Activated effector memory CD4-positive, alpha-beta T cell treated with anti-CD3 and anti-CD28 coated beads, Interleukin-2, amount 50 U/mL, for 16 hours (primary cell): ENCODE results near the gene SLFNL1.

Experiments
- DNase-seq: peaks from one replicate; pipeline ENCODE4 v3.0.0-alpha.2; 2020

SLFNL1 gene

DNA sequence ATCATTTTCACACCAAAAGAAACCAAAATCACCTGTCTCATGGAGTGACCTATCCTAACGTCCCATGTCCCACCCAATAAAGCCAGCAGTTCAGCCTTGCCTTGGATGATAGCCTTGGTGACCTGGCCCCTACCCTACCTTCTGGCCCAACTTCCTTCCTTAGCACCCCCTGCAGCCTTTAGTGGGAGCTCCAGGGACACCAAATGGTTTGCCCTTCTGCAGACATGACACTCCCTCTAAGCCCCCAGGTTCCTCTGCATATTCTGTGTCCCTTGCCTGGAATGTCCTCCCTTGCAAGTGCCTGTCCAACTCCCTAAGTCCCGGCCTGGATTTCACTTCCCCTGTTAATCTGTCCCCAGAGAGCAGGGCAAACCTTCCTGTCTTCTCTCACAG, 2.2 kb downstream of the SLFNL1 start:
- DNase-seq, result no peak

DNA sequence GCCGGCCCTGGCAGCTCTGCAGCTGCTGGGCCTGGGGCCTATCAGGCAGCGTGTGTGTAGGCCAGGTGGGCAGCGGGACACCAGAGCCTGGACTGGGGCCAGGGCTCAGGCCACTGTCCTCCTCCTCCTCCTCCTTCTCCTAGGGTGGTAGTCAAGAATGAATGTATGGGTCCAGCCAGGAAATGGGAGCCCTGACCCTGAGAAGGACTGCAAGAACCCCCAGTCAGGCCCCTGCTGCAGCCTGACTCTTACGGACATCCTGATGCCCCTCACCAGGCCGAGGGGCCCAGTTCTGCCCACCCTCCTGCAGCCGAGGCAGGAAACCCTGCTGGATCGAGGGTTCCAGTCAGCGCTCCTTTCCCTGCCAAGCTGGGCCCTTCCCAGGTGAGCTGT, 3.5 kb downstream of the SLFNL1 start:
- DNase-seq, result no peak

DNA sequence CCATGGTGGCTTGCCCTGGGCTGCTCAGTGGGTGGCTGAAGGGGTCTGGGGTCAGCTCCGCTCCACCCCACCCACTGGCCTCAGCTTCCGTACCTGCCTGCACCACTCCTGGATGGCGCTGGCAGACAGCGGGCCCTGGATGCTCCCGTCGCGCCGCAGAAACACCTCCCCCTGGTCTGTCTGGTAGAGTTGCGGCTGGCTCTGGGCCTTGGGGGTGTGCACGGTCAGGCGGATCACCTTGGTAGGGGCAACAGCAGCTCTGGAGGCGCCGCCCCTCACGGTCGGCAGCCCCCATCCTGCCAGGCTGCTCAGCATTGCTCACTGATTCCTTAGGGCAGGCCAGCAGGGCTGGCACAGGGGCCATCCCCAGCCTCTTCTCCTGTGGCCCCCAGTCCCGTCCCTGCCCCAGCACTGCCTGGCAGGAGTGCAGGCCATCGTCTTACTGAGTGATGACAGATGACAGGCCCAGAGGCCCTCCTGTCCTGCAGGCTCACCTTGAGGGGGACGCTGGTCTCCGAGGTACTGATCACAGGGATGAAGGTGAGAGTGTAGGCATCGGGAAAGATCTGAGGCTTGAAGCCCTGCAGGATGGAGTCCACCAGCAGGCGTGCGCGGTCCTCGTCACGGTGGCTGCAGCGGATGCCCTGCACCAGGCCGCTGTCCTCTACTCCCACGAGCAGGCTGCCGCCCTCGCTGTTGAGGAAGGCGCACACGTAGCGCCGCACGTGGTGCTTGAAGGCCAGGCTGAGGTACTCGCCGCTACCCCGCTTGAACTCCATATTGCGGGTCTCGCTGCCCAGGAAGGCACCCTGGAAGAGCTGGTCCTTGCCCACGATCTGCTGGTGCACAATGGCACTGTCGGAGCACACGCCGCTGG, 4.1 kb downstream of the SLFNL1 start:
- DNase-seq, result no peak

DNA sequence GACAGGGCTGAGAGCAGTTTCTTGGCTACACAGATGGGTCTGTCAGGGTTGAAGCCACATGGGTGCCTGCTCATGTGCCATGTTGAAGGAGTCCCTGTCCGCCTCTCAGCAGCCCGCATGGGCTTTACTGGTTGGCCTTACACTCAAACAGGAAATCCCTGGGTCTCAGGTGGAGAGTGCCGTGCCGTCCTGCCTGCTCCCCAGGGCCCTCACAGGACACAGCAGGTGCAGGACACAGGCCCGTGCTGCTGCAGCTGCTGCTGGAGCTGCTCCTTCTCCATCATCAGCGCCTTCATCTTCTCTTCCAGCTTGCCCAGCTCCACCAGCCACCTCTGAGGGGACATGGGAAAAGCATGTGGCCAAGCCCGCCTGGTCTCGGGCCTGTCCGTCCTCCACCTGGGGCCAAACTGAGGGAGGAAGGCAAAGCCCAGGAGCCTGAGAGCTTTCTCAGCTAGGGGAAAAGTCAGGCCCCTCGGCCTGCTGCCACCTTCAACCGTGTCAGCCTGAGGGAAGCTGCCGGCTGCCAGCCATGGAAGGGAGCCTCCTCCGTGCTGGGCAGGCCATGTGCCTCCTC, 5.5 kb downstream of the SLFNL1 start:
- no peak for DNase-seq

DNA sequence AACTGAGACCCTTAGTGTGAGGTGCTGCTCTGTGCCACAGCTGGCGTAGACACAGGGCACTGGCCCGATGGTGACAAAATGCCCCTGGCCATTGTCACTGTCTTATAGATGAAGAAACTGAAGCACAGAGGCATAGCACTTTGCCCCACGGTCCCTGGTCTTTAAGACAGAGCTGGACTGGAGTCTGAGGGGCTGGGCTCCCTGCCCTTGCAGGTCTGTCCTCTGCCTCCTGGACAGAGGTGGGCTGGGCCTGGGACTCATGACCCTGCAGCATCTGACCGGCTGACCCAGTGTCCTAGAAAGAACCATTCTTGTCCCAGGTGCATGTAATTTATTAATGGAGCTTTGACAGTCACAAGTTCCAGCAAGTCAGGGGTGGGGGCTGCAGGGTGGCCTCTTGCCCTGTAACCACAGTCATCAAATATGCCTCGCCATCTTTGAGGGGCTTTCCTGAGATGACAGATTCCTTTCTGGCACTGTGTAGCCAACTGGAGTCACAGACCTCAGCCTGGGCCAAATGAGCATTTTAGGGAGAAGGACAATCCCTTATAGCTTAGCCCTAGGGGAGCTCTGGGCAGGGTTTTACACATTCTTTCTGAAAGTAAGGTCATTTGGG, 6.1 kb downstream of the SLFNL1 start:
- DNase-seq, result no peak

DNA sequence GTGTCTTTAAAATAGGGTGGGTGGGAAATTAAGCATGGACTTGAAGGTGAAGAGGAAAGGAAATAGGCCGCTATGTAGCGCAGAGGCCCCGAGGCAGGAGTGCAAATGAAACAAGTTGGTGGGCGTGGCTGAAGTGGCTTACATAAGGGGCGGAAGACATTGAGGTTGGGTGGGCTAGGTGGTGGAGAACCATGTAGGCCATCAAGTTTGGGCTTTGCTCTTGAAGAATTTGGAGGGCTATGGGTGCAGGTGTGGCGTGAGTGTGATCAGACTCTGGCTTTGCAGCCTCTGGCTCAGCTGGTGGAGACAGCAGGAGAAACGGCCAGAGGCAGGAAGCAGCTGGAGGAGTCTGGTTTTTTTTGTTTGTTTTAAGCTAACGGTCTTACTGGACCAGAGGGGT, 6.7 kb downstream of the SLFNL1 start:
- DNase-seq, result no peak

DNA sequence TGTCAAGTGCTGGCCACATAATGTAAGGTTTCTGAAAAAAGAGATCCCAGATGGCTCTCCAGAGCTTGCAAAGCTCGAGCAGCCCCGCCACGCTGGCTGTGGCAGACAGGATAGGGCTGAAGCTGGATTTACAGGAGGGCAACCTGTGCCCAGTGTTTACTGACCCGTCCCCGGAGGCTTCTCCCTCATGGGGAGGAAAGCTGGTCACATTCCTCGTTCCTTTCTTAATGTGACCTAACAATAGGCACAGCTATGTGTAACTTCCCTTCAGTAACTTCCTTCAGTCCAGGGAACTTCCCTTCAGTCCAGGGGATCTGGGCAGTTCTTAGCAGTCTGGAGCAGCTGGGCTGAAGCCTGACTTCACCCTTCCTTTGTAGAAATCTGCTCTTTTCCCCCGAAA, 7.7 kb downstream of the SLFNL1 start:
- no peak for DNase-seq

DNA sequence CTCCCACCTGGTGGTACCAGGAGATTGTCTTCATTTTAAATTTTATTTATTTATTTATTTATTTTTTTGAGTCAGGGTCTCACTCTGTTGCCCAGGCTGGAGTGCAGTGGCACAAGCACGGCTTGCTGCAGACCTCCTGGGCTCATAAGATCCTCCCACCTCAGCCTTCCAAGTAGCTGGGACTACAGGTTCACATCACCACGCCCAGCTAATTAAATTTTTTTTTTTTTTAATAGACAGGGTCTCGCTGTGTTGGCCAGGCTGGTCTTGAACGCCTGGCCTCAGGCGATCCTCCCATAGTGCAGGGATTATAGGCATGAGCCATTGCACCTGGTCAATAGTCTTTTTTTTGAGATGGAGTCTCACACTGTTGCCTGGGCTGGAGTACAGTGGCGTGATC, 8.5 kb downstream of the SLFNL1 start:
- DNase-seq, result no peak

DNA sequence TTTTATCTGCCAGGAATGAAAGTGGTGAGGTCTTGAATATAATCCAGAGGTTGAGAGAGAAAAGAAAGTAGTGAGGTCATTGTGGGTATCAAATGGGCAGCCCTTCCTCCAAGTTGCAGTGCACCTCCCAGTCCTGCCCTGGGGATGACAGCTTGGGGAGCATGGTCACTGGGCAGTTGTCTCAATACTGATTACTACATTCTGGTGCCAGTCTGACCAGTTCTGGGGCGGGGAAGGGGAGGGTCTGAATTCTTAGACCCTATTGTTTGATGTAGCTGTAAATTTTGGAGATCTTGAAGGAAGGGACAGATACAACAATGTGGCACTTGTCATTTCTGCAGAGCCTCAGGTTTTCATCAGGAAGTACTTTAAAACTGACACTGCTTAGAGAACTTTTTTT, 11.2 kb downstream of the SLFNL1 start:
- no peak for DNase-seq

DNA sequence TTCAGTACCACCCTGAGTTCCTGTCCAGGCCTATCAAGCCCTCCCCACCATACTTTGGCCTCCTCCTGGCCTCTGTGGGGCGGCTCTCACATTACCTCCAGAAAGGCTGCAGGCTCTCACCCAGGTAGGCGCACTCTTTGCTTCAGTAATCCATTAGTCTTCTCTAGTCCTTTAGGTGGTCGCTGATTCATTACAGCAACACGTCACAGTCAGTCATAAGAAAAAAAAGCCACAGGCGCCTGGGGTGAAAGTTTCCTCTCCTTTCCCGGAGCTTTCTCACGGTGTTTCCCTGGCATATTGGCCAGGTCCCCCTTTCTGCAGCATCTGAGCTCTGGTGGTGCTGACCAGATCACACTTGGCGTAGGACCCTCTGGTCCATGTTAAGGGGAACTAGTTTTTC, 12.1 kb downstream of the SLFNL1 start:
- DNase-seq, result no peak

DNA sequence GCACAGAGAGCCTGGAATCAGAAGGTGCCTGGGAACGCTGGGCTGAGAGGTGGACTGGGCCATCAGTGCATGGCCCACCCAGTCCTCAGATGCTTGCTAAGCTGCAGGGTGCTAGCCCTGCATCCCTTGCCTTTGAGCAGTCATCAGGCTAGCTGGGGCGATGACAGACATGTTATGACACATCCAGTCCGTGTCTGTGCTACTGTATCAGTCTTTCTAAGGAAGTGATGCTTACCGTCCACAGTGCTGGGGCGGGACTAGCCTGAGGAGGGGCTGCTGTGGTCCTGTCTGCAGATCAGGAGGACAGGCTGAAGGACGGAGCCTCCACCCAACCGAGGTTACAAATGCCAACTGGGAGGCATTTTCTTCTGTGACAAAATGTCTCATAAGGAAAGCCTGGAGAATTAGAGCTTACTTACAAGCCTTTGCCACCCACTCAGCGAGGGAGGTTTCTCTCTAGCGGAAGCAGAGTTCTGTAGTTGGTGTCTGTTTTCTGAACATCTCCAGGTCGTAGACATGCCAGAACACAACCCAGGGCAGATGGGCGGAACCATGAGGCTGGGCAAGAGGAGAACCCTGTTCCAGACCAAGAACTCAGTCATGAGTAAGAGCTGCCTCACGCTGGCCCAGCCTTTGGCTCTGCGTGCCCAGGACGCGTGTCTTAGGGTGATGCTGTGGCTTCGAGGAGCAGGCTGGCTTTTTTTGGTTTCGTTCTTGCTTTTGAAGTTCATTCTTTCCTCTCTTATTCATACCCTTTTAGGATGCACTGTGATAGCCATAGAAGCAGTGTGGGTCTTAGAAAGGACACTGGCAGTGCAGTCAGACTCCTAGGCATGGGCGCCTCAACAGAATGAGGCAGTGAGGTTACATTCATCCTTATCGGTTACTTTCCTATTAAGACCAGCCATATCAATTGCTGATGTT, 14.3 kb downstream of the SLFNL1 start:
- no peak for DNase-seq

DNA sequence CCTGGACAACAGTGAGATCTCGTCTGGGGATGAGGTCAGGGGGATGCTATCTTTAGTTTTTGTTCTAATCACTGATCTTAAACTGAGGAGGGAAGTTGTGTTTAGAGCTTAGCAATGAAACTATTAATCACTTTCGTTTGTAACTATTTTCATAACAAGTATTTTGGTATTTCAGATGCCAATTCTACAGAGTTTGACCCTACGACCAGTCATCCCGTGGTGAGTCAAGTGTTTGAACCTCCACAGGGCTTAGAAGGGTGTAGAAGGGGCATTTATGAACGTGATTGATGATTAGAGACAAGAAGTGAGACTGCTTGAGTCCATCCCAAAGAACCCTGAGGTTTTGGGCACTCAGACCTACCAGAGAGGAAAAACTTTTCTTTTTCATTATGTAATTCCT, 15.6 kb downstream of the SLFNL1 start:
- no peak for DNase-seq

DNA sequence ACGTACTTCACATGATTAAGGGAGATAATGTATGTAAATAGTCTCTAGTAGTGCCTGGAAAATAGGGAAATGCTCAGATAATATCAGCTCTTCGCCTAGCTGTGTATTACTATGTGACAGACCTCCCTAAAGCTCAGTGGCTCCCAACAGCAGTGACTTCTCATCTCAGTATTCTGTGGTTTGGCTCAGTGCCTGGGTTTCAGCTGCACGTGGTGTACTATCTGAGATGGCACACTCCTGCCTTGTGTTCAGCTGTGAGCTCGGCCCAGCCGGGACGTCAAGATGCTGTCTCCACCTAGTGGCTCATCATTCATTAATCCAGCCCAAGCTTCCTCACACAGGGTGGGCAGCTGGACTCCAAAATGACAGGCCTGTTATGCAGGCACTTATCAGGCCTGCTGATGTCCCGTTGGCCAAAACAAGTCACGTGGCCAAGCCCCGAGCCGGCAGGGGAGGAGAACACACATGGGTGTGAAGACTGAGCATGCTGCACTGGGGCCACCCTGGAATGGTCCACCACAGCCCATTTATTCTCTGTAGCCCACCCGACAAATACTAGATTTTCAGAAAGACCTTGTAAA, 17.8 kb downstream of the SLFNL1 start:
- DNase-seq, result peak; percentile 92

DNA sequence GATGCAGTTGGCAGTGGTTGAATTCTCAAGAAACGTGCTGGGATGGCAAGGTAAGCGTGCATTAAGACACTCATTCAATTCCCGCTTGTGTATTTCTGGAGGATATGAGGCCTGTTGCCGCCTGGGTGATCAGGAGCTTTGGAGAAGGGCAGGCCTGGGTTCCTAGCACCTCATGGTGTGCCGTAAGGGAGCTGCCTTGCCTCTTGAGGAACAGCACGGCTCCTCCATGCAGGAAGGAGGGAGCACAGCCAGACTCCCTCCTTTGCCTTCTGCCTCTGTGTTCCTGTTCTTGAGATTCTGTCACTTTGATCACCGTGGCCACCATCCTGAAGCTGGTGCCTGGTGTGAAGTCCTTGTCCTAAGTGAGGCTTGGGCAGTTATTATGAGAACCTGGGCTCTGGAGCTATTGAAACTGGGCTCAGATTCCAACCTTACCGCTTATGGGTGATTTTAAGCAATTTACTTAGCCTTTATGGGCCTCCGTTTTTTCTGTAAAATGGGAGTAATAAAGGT, 18.3 kb downstream of the SLFNL1 start:
- no peak for DNase-seq

DNA sequence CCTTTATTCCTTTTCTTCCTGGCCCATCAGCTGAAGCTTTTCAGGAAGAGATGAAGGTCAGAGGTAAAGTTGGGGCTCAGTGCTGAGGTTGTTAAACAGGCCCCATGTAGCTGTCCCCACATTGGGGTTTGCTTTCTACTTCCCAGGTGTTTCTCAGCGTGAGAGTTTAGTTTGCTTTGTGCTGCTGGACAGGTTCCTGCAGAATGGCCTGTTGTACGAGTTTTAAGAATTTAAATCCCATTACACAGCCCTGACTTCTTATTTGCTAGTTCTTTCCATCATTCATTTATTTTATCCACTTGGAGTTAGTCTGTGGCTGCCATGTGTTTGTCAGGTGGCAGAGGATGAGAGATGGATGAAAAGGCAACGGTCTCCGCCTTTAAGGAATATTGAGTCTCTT, 22.9 kb downstream of the SLFNL1 start:
- no peak for DNase-seq

DNA sequence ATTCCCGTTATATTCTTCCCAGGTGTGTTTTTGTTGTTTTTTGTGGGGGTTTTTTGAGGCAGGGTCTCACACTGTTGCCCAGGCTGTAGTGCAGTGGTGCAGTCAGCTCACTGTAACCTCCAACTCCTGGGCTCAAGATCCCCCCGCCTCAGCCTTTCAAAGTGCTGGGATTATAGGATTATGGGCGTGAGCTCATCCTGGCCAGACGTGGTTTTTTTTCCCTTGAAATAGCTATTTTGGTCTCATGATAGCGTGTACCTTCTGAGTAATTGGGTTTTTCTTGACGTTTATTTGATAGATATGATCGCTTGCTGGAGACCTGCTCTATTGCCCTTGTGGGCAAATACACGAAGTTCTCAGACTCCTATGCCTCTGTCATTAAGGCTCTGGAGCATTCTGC, 24.4 kb downstream of the SLFNL1 start:
- no peak for DNase-seq

DNA sequence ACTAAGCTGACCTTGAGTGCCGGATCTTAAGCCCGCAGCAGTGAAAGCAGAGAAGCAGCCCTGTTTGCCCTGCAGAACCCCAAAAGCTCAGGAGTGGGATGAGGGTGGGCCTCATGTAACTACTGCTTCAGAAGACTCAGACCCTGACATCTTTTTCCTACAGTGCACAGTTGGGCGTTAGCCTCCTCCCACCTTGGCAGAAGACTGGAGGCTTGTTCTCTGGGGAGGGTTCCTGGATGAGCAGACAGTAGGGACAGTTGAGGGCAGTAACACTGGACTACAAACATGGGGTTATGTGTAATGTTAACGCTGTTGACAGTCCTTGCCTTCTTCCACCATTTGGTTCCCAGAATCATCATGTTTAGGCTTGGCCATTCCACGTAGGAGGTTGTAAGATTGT, 32.5 kb downstream of the SLFNL1 start:
- DNase-seq, result no peak

DNA sequence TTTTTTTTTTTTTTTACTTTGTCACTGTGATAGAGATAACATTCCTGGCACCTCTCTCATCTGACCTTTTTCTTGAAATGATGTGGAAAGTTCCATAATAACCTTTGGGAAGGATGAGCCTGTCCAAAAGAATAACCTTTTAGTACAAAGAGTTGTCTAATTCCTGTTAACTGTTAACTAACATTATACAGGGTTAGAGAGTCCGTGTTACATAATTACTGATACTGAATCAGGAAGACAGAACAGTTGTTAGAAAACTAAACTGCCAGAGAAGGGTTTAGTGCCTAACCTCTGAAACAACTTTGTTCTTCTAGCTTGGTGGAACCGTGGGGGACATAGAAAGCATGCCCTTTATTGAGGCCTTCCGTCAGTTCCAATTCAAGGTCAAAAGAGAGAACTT, 33.2 kb downstream of the SLFNL1 start:
- no peak for DNase-seq

DNA sequence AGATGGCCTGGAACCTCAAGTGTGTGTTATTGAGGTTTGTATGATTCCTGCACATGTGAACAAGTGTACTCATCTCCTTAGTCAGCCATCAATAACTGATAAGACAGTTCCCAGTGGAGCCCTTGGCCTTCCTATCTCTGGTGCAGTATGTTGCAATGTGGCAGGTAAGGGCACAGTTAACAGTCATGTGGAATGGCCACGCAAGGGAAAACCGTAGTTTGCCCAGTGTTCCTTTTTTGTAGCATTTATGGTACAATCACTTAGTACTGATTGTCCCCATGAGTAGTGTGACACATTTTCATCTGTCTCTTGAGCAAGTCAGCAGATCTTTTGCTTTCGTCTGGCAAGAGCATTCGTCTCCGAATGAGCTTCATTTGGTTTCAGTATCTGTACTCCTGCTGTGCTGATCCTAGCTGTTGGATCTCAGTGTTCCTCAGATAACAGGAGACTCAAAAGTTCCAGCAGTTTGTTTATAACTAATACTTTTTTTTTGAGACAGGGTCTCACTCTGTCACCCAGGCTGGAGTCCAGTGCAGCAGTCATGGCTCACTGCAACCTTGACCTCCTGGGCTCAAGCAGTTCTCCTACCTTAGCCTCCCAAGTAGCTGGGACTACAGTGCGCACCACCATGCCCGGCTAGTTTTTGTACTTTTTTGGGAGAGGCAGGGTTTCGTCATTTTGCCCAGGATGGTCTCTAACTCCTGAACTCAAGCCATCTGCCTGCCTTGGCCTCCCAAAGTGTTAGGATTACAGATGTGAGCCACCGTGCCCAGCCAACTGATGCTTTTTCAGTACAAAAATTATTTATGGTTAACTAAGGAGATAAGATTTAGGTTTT, 33.9 kb downstream of the SLFNL1 start:
- DNase-seq, result no peak

DNA sequence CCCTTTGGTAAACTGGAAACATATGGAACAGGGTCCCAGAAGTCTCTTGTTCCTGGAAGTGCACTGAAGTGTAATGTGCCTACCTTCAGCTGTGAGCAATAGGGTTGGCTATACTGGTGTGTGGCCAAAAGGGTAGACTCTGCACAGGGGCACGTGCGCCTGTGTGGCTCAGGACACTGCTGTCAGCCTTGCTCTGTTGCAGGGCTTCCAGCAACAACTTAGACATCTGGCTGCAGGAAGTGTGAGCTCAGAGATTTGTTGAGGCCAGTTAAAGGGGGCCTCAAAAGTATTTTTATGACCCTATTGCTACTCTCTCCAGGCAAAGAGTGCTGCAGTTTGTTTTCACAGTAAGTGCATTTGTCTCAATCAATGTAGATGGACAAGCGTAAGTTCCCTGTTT, 34.6 kb downstream of the SLFNL1 start:
- no peak for DNase-seq

DNA sequence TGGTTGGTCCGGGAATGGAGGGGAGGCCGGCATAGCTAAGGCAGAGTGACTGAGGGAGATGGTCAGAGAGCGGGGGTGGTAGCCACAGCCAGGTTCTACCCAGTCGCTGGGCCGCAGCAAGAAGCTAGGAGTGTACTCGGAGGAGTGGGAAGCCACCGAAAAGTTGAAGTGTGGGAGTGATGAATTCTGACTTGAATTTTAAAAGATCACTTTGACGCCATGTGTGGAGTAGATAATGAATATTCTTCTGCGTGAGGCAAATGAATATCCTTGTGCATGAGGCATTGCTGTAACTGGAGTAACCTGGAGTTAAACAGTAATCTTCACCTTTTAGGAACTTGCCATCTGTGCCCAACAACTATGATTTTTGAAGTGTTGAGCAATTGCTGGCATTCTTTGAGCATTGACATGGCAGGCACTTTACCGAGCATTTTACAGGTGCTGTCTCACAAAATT, 35.2 kb downstream of the SLFNL1 start:
- DNase-seq, result no peak

DNA sequence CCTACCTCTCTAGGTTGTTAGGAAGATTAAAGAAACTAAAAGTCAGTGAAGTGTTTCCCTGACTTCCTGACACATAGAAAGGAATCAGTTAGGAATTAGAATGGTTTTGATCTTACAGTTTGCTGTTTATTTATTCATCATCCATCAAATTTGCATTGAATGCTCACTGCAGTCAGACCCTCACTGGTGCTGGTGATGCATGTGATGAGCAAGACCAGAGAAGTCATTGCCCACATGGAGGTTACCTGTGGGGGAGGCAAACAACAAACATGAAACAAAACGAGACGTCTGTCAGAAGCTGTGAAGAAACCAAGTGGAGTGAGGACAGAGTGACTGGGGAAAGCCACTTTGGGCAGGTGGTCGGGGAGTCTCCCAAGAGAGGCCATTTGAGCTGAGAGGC, 35.6 kb downstream of the SLFNL1 start:
- no peak for DNase-seq
